ENCODE data around the gene PACSIN2.
"Not testable (repeated sequence)": the region's sequence is repeated elsewhere in the genome, so short reads cannot be mapped to it uniquely, and the experiment has no call there.

PACSIN2 gene

DNA sequence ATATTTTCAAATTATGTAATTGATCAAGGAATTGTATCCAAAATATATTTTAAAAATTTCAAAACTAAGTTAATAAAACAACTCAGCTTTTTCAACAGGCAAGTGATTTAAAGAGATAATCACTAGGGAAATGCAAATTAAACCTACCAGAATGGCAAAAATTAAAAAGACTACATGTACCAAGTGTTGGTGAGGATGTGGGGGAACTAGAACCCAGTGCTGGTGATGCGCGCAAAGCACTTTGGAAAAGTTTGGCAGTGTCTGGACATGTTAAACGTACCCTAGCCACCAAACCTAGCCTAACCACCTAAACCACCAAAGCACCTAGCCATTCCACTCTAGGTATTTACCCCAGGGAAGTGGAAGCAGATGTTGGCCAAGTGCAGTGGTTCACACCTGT lies 22.9 kb downstream of the PACSIN2 start:
- no peak for DNase-seq (ENCODE audit: low spot score)

DNA sequence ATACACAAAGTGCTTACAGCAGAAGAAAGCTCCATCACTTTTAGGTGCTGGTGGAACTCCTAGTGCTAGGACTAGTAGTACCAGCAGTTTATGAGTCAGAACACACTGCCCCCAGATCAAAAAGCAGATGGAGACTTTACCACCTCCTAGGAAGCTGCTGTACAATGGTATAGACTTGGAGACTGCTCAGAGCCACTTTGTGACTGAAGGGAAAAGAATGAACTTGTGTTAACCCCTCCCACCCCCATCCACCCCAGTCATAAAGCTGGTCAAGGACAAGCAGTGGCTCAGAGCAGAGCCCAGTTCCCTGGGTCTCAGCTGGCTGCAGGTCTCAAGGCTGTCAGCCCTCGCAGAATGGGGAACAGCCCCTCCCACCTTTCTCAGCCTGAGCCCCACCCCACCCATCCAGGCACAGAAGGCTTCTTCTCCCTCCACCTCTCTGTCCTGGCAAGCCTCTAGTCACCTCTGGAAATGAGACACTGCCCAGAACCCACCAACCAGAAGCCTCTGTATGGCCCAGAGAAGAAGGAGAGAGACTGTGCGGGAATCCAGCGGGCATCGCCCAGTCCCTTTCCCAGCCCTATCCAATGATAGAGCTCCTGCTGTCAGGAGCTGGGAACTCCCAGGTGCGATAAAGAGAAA lies 23.8 kb downstream of the PACSIN2 start:
- DNase-seq (ENCODE audit: low spot score), result no peak

DNA sequence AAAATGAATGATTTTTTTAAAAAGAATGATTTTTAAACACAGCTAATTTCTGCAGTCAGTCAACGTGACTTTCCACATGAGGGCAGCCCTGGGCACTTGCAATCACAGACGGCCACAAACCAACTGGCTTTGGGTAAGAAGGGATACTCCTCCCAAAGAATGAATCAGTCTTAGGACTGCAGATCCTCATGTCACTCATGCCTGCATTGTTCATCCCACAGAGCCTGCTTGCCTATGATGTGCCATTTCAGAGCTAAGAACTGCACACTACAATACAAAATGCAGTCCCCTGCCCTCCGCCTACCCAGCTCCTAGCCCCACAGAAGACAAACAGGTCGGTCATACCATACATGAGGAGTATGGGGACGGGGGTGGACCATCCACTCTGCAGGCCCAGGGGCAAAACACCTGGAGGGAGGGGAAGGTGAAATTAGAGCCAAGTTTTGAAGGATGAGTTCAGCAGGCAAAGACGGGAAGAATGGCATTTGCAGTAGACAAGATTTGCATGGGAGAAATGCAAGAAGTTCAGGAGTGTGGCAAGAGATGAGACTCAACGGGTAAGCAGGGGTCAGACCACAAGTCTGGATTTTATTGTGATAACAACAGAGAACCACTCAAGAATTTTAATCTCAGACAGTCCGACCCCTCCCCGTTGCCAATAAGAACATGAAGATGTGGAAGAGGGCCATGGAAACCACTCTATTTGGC lies 24.7 kb downstream of the PACSIN2 start:
- DNase-seq (ENCODE audit: low spot score), result peak; percentile 40

DNA sequence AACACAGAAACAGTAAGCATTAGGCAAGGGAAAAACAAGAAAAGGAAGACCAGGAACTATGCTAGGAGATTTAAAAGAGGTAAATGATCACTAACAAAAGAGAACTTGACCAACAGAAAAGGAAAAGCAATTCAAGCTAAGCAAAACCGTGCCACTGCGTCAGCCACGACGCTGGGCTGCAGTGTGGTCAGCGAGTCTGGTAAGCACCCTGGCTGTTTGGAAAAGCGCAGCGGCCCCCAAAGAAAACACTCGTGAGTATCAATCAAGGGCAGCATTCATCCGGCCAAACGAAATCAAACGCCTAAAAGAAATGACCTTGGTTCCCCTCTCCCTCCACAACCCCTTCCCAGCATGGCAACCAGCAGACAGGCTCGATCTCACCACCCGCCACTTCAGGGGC lies 28.8 kb downstream of the PACSIN2 start:
- DNase-seq (ENCODE audit: low spot score), result no peak

DNA sequence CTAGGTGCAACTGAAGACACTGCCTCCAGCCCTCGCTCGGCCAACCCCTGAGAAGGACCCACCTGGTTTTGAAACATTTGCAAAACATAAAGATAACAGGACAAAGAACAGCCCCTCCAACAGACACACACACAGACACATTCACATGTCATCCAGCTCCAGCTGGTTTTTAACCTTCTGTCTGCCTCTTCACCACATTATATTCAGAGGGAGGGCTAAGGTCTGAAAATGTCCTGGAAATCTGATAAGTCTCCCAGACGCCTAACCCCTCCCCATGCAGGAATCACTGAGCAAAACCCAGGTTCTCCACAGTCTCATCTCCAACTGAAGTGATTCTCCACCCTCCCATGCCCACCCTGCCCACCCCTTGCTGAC lies 29.4 kb downstream of the PACSIN2 start:
- no peak for DNase-seq (ENCODE audit: low spot score)

DNA sequence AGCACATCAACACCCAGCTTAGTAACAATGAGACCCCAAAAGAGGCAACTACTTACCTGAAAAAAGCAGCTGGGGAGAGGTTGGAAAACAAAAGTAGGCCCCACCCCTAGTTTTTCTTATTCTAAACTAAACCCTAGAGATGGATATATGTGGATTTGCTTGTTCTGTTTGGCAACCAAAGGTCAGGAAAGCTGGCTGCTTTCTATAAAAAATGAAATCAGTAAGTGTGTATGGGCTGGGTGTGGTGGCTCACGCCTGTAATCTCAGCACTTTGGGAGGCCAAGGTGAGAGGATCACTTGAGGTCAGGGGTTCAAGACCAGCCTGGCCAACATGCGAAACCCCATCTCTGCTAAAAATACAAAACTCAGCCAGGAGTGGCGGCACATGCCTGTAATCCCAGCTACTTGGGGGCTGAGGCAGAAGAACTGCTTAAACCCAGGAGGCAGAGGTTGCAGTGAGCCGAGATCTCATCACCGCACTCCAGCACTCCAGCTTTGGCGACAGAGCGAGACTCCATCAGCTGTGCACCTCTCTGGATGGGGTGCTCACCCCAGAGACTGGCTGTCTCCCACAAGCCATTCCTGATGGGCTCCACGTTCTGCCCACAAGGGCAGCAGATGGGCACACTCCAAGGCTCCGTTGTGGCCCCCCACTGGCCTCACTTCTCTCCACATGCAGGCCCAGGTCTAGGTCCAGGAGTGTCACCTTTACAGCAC lies 30.0 kb downstream of the PACSIN2 start:
- DNase-seq (ENCODE audit: low spot score), result no peak

DNA sequence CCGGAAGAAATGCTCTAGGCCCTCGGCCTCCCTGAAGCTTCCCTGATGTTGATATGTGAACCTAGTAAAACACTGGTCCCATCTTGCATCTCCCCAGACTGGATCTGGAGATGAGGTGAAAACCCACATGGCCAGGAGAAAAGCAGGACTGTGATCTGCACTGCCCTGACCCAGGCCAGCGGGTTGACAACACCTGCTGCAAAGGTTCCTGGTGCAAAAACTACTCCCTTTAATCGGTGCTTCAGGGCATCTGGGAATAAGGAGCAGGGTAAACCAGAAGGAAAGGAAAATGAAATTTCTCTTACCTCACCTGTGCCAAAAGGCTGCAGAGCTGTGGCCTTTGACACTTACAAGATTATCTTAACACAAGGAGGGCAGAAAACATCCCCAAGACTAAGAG lies 30.6 kb downstream of the PACSIN2 start:
- no peak for DNase-seq (ENCODE audit: low spot score)

DNA sequence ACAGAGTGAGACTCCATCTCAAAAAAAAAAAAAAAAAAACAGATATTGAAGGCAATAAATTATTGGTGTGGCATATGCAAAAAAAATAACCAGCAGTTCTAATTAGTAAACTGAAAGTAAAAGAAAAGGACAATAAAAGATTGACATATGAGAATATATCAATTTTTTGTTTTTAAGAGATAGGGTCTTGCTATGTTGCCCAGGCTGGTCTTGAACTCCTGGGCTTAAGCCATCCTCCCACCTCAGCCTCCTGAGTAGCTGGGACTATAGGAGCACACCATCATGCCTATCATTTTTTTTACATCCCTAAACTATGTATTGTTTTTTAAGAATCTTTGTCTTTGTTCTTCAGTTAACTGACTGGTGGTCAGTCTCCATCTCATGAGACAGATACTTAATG lies 31.5 kb downstream of the PACSIN2 start:
- DNase-seq (ENCODE audit: low spot score), result no peak

DNA sequence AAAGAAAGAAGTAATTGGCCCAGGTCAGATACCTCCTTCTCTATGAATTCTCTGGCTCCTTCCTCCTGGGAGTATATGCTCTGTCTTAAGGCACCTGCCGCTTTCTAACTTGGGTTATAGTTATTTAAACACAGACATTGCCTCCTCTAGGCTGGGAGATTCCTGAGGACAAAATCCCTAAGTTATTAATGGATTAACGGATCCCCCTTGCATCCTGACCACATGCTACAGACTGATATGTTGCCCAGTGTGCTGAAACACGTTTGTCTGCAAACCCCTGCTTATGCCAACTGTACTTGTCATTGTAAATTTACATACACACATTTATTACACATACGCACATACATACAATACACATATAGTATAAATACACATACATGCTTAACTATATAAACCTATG lies 35.3 kb downstream of the PACSIN2 start:
- no peak for DNase-seq (ENCODE audit: low spot score)

DNA sequence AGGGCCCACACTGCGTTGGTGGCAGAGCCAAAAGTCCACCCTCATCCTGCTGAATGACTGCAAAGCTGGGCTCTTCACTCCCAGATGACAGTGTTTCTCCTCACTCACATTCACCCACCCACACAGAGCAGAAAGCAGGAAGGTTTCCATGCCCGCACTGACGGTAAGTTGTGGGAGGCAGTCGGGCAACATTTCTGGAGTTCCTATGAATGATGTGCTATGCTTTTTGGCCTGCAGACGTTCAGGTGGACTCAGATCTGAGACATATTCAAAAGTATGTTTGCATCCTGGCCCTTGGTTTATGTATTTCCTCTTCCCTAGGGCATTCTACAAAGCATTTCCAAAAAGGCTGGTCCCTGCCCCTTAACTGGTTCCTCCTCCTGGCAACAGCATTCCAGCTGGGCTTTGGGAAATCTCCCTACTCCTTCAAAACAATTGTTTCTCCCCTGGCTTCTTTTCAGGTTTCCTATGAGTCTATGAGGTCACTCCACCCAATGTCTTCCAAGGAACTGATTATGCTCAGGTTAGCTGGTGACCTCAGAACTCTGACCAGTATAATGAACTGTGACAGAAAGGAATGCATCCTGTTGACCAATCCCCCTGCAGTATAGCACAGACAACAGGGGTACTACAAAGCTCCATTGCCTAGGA lies 36.4 kb downstream of the PACSIN2 start:
- peak; percentile 31 for DNase-seq (ENCODE audit: low spot score)

DNA sequence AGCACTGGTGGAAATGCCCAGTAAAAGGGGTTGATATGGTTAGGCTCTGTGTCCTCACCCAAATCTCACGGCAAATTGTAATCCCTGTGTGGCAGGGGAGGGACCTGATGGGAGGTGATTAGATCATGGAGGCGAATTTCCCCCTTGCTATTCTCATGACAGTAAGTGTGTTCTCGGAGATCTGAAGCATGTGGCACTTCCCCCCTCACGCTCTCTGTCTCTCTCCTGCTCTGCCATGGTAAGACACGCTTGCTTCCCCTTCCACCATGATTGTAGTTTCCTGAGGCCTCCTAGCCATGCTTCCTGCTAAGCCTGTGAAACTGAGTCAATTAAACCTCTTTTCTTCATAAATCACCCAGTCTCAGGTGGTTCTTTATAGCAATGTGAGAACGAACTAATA lies 37.4 kb downstream of the PACSIN2 start:
- DNase-seq (ENCODE audit: low spot score), result no peak

DNA sequence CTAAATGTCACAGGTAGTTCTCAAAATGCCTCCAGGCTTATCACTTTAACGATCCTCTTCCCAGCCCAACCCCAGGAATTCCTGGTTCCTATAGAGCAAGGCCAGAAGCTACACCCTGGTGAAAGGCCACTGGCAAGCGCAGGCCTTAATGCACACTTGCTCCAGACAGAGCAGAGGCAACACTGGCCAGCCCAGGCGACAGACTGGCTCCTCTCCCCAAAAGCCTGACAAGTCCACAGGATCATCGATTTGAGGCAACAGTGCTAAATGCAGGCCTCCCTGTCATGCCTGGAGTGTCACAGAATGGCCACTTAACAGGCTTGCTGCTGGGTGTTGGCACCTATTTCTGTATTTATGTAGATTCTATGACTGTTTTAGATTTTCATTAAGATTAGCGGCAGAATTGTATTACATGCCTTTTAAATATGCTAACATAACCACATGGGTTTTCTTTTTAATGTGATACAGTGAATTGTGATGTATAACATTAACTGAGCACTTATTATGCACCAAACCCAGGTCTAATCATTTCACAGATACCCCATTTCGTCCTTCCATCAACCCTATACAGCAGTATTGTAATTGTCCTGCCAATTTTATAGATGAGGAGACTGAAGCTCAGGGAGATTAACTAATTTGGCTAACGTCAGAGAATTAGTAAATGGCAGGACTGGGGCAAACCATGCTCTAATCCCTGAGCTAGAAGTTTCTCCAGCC lies 38.6 kb downstream of the PACSIN2 start:
- no peak for DNase-seq (ENCODE audit: low spot score)

DNA sequence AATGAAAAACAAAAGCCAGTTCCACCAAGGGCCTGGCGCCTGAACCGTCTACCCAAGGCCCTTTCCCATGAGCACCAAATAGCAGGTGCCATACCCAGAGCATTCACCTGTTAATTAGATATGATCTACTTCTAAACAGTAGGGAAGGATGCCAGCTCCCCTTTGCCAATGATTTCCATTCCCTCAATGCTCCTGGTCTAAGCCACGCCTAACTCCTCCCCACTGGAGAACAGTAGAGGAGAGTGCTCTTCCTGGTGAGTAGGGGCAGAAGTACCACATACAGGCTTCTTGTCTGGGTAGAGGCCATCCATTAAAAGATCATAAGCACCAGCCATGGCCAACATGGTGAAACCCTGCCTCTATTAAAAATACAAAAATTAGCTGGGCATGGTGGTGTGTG lies 40.7 kb downstream of the PACSIN2 start:
- DNase-seq (ENCODE audit: low spot score), result no peak

DNA sequence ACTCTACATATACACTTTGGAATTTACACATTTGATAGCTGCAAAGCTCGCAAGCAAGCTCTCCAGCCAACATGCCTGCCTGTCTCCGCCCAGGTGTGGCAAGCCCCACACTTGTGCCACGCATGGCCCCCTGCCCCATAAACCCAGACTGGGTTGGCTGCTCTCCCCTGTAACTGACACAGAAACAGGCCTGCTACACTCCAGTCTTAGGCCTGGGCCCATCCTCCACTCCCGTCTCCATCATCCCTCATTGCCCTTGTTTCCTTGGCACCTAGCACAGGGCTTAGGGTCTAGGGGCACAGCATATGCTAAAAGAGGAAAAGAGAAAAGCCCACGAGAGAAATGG lies 41.4 kb downstream of the PACSIN2 start:
- no peak for DNase-seq (ENCODE audit: low spot score)

DNA sequence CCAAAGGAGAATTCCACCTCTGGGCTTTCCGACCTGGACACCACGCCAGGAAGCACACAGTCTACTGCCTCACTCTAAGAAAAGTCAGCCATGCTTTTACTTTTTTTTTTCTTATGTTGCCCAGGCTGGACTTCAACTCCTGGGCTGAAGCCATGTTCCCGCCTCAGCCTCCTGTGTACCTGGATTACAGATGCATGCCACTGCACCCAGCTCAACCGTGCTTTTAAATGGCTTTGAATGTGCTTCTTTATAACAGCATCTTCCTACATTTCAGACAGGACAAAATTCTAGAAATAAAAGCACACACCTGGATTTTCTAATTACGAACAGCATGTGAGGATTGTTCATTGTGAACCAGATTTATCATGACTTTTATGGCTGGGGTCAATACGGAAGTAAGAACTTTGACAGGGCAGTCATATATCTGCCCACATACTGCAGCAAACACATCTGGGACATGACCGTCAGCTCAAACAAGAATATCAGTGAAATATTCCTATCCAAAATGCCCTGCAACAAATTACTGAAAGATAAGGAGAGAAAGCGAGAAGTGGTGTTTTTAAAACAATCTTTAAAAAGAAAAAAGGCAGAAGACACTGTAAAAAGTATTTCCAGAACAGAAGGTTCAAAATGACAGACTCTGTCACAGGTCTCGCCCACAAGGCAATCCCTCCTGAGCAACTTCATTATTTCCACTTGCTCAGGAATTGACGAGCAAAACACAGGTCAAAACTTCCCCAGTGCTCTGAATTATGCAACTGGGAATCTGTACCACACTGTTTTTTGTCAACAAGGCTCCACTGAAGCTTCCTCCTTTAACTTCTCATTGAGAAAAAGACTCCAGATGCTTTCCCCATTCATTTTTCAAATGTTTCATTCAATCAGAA lies 42.1 kb downstream of the PACSIN2 start:
- no peak for DNase-seq (ENCODE audit: low spot score)

DNA sequence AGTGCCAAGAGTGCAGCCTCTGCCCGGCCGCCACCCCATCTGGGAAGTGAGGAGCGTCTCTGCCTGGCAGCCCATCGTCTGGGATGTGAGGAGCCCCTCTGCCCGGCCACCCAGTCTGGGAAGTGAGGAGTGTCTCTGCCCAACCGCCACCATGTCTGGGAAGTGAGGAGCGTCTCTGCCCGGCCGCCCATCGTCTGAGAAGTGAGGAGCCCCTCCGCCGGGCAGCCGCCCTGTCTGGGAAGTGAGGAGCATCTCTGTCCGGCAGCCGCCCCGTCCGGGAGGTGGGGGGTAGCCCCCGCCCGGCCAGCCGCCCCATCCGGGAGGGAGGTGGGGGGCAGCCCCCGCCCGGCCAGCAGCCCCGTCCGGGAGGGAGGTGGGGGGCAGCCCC lies 43.5 kb downstream of the PACSIN2 start:
- not testable (repeated sequence) for DNase-seq (ENCODE audit: low spot score)

DNA sequence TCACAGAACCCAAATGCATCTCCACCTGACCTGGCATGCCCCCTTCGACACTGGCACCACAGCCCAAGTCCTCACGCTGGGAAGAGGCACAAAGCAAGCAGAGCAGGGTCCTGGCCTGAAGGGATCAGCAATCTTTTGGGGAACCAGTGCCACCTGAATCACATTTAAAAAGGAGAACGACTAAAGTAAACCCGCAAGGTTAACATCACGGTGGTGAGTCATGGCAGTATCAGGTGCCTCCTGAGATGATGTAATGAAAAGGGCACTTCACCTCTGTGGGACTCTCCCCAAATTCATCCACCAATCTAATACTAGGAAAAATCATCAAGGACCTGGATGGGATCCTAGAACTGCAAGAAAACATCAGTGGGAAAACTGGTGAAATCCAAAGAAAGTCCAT lies 44.9 kb downstream of the PACSIN2 start:
- DNase-seq (ENCODE audit: low spot score), result no peak

DNA sequence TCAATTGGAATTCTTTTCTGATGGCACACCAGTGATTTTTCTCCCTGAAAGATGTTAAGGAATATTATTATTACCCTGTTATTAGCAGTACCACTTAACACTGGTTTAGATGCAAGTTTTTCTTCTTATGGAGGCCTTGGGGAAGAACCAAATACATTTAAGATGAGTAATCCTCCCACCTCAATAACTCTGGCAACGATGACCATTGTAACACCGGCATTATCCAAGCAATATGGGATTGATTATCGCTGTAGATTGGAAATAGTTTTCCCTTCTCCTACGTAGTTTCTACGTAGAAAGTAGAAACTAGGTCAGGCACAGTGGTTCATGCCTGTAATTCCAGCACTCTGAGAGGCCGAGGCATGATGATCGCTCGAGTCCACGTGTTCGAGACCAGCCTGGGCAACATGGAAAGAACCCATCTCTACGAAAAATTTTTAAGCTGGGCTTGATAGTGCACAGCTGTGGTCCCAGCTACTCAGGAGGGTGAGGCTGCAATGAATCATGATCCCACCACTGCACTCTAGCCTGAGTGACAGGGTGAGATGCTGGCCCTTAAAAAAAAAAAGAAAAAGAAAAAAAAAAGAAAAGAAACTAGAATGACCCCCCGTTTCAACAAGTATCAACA lies 45.5 kb downstream of the PACSIN2 start:
- DNase-seq (ENCODE audit: low spot score), result no peak

DNA sequence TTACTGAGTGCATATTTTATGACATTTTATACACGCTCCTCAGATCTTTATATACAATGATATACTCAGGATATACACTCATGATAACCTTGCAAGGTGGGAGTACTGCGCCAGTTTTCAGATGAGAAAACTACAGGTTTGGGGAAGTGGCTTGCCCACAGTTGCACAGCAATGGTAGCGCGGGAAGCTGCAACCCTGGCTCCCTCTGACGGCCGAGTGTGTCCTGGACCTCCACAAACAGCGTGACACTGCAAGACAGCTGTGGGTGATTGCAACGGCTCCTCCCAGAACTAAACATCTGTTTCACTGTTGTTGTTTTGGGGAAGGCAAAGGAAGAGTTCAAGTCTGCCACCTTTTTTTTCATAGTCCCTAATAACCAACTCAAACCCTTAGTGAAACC lies 47.0 kb downstream of the PACSIN2 start:
- no peak for DNase-seq (ENCODE audit: low spot score)

DNA sequence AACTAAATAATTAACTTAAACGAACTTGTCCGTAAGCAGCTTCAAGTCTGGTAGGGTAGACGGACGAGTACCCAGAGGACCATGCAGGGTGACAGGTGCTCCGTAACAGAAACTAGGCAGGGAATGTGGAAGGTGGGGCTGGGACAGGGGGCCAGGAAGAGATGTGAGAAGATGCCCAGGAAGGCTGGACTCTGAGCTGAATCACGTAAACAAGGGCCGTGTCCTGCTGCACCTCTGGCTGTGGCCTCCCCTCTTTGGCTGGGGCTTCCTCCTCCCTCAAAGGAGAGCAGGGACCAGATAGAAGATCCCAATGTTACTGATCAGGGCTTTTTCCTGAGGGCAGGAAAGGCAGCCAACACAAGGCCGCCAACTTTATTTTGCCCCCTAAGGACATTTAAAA lies 47.9 kb downstream of the PACSIN2 start:
- no peak for DNase-seq (ENCODE audit: low spot score)

DNA sequence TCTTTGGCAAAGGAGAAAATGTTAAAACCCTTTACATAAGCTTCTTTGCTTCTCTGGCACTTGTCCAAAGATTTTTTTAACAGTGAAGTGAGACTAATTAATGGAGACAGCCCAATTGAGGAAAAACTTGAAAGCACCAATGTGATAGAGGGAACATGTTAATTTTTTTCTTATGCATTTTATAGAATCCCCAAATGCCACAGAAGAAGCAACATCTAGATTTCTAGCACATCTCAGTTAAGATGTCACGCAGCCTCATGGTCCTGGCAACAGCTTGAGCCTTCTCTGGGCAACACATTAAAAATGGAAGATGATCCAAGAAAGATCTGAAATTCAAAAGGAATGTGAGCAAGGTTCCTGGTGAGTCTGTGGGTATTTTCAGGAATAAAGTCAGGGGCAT lies 48.5 kb downstream of the PACSIN2 start:
- peak; percentile 33 for DNase-seq (ENCODE audit: low spot score)
